Activated CD8-positive, alpha-beta memory T cell treated with anti-CD3 and anti-CD28 coated beads, Interleukin-2, amount 10 ng/mL, durations not matched to agents 7 days and 5 days (primary cell): ENCODE data around the gene TMEM38A. TPM values are rescaled to one million over a fixed set of nuclear protein-coding genes. Genes with fewer than 3 reads are reported as not detected.
"Not testable (repeated sequence)": the region's sequence is repeated elsewhere in the genome, so short reads cannot be mapped to it uniquely, and the experiment has no call there.

ENCODE experiments used
- ATAC-seq: fragments of 150-1000 bp; cut with Tn5 transposase; one replicate; pipeline ENCODE4 v1.10.0; 2021; ENCODE audit warnings: moderate library complexity
- CTCF ChIA-PET: fragments of 350-600 bp; sonication (Branson Sonifier 250); formaldehyde crosslinking; loops from one replicate; lab custom pipeline; 2021; ENCODE audit warnings: antibody characterized with exemption; lab: Charles Lee
- DNase-seq: peaks from one replicate; pipeline ENCODE4 v3.0.0-alpha.2; 2020
- H3K27ac Mint-ChIP-seq: one replicate; pipeline ENCODE4 v1.8.0; 2021; ENCODE audit warnings: mild to moderate bottlenecking, mixed read lengths
- H3K27me3 Mint-ChIP-seq: one replicate; pipeline ENCODE4 v1.8.0; 2021; ENCODE audit warnings: mixed read lengths
- H3K36me3 Mint-ChIP-seq: one replicate; pipeline ENCODE4 v1.8.0; 2021; ENCODE audit warnings: mild to moderate bottlenecking, mixed read lengths
- H3K4me1 Mint-ChIP-seq: one replicate; pipeline ENCODE4 v1.8.0; 2021; ENCODE audit warnings: mixed read lengths
- H3K4me3 Mint-ChIP-seq: one replicate; pipeline ENCODE4 v1.8.0; 2021; ENCODE audit warnings: mild to moderate bottlenecking, moderate library complexity, mixed read lengths
- H3K9me3 Mint-ChIP-seq: one replicate; pipeline ENCODE4 v1.8.0; 2022; ENCODE audit warnings: low read depth, mixed read lengths
- total RNA-seq, 2 experiments: library from RNA; stranded (reverse); gene quantifications; one replicate each; pipeline ENCODE4 v1.2.3, GENCODE V29; 2021

The TMEM38A gene
- total RNA-seq, 2 experiments from 2014 or later = 0.87 to 0.88 TPM

- CTCF ChIA-PET, H3K4me1 Mint-ChIP-seq: not testable (repeated sequence)
Measured at GRCh38 chr19:16710870-16711269, 49.9 kb downstream of the TMEM38A start.

DNA sequence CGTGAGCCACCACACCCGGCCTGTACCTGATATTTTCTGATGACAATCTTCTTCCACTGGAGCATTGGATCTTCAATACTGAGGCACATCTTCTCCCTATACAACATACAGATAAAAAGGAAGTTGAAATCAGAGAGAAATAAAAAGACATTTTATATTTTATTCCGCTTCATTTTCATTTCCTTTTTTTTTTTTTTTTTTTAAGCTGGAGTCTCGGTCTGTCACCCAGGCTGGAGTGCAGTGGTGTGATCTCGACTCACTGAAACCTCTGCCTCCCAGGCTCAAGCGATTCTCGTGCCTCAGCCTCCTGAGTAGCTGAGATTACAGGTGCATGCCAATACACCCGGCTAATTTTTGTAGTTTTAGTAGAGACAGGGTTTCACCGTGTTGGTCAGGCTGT lies 51.4 kb downstream of the TMEM38A start:
- H3K4me3 Mint-ChIP-seq, H3K4me1 Mint-ChIP-seq, DNase-seq, H3K36me3 Mint-ChIP-seq, CTCF ChIA-PET, H3K27me3 Mint-ChIP-seq, H3K9me3 Mint-ChIP-seq, ATAC-seq, H3K27ac Mint-ChIP-seq: not testable (repeated sequence)

More at GRCh38 chr19:16710870-16711269, 49.9 kb downstream of the TMEM38A start:
- not testable (repeated sequence) for H3K27me3 Mint-ChIP-seq, H3K27ac Mint-ChIP-seq, H3K9me3 Mint-ChIP-seq, ATAC-seq, H3K36me3 Mint-ChIP-seq, DNase-seq, H3K4me3 Mint-ChIP-seq

DNA sequence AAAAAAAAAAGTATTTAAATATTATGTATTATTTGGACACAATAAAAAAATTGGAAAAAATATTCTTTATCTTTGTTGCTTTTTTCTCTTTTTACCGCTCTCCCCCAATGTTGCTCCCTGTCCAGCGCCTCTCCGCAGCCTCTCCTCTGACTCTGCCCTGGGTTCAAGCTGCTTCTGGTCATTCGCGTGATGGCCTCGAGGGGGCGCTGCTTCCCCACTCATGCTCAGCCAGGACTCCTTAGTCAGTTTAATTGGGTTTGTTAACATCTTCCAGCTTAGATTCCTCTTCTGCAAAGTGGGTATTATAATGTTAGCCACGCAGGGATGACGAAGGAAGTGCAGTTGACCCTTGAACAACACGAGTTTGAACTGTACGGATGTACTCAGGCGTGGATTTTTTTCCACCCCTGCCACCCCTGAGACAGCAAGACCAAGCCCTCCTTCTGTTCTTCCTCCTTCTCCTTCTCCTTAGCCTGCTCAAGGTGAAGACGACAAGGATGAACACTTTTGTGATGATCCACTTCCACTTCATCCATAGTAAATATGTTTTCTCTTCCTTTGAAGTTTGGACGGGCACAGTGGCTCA lies 53.9 kb downstream of the TMEM38A start:
- peak; percentile 58 for ATAC-seq
- Mint-ChIP-seq H3K36me3 (no peaks in the 10 kb centered on the region), H3K4me1 (no peaks in the 10 kb centered on the region), H3K27ac (no peak overlapping the region), H3K9me3 (no peaks in the 10 kb centered on the region), H3K4me3 (no peak overlapping the region), H3K27me3 (no peaks in the 10 kb centered on the region)
- DNase-seq = peak; percentile 55
- CTCF ChIA-PET = interaction anchor here (0.6 to 1.7 kb wide), 9 partner anchors 8 to 566 kb away, joined by 3 to 8 read pairs (median 4); partner anchors contain the start of genes ANKLE1 and F2RL3

GRCh38 chr19:16715611-16716010 lies 54.7 kb downstream of the TMEM38A start:
- DNase-seq (no peak), ATAC-seq (no peak)
- CTCF ChIA-PET = interaction anchor here (0.6 to 1.7 kb wide), 3 partner anchors 12 to 571 kb away, joined by 4 to 8 read pairs (median 4); no protein-coding TSS in a partner anchor
- Mint-ChIP-seq H3K36me3 (no peaks in the 10 kb centered on the region), H3K27ac (no peak overlapping the region), H3K4me1 (no peaks in the 10 kb centered on the region), H3K9me3 (no peaks in the 10 kb centered on the region), H3K4me3 (no peak overlapping the region), H3K27me3 (no peaks in the 10 kb centered on the region)

- Mint-ChIP-seq H3K4me1 (no peaks in the 10 kb centered on the region), H3K27ac (no peak overlapping the region)
- CTCF ChIA-PET = interaction anchor here (1.5 kb wide), 1 partner anchor 49 kb away, joined by 3 read pairs; no protein-coding TSS in a partner anchor
Measured at GRCh38 chr19:16721051-16721450, 60.1 kb downstream of the TMEM38A start.

GRCh38 chr19:16722591-16722990 lies 61.7 kb downstream of the TMEM38A start:
- no peaks in the 10 kb centered on the region for H3K27me3 Mint-ChIP-seq
- H3K9me3 Mint-ChIP-seq = no peaks in the 10 kb centered on the region
- ATAC-seq = no peak
- no peak for DNase-seq
- H3K36me3 Mint-ChIP-seq = no peaks in the 10 kb centered on the region
- H3K4me1 Mint-ChIP-seq = no peaks in the 10 kb centered on the region
- no peak overlapping the region for H3K27ac Mint-ChIP-seq
- H3K4me3 Mint-ChIP-seq = no peak overlapping the region
- CTCF ChIA-PET = interaction anchor here (1.2 kb wide), 1 partner anchor 8 kb away, joined by 4 read pairs; no protein-coding TSS in a partner anchor

More at GRCh38 chr19:16721051-16721450, 60.1 kb downstream of the TMEM38A start:
- H3K9me3 Mint-ChIP-seq = no peaks in the 10 kb centered on the region
- no peaks in the 10 kb centered on the region for H3K36me3 Mint-ChIP-seq
- H3K27me3 Mint-ChIP-seq = no peaks in the 10 kb centered on the region
- ATAC-seq (no peak), DNase-seq (no peak)
- no peak overlapping the region for H3K4me3 Mint-ChIP-seq

GRCh38 chr19:16726916-16727315 lies 66.0 kb downstream of the TMEM38A start:
- H3K4me3 Mint-ChIP-seq = no peak overlapping the region
- no peak for DNase-seq

GRCh38 chr19:16735650-16736266 lies 74.8 kb downstream of the TMEM38A start:
- H3K27me3 Mint-ChIP-seq, H3K36me3 Mint-ChIP-seq, DNase-seq, ATAC-seq, H3K4me1 Mint-ChIP-seq, H3K4me3 Mint-ChIP-seq, H3K9me3 Mint-ChIP-seq, H3K27ac Mint-ChIP-seq, CTCF ChIA-PET: not testable (repeated sequence)

More at GRCh38 chr19:16726916-16727315, 66.0 kb downstream of the TMEM38A start:
- H3K9me3 Mint-ChIP-seq = no peaks in the 10 kb centered on the region
- ATAC-seq = no peak
- H3K27ac Mint-ChIP-seq = no peak overlapping the region
- no peaks in the 10 kb centered on the region for H3K4me1 Mint-ChIP-seq
- H3K27me3 Mint-ChIP-seq = no peaks in the 10 kb centered on the region
- no peaks in the 10 kb centered on the region for H3K36me3 Mint-ChIP-seq
- CTCF ChIA-PET = no interaction called here

DNA sequence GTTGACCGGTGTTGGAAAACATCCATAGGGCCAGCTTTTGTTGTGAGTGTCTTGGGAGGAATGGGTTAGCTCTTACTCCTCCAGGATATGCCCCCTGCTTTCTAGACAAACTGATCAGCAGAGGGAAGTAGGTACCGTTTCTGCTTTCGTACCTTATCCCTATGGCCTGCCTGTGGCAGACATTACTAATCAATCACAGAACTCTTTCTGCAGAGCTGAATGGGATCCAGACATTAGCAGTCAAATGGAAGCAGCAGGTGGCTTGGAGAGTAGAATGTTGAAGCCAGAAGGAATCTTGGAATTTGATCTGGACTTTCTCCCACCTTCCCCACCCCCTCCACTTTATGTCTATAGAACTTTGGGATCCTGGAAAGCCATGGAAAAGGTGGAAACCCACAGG lies 75.8 kb downstream of the TMEM38A start:
- DNase-seq = no peak
- CTCF ChIA-PET = no interaction called here
- Mint-ChIP-seq H3K4me3 (no peak overlapping the region), H3K4me1 (no peaks in the 10 kb centered on the region), H3K36me3 (no peaks in the 10 kb centered on the region), H3K9me3 (no peaks in the 10 kb centered on the region), H3K27me3 (no peaks in the 10 kb centered on the region), H3K27ac (no peak overlapping the region)
- ATAC-seq = no peak

DNA sequence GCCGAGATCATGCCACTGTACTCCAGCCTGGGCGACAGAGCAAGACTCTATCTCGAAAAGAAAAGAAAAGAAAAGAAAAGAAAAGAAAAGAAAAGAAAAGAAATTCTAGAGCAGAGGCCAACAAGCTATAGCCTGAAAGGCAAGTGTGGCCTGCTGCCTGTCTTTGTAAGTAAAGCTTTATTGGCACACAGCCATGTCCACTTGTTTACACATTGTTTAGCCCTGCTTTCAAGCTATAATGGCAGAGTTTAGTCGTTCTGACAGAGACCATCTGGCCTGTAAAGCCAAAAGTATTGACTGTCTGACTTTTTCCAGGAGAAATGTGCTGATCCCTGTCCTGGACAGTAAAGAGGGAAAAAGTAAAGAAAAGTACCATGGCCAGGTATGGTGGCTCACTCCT lies 77.0 kb downstream of the TMEM38A start:
- H3K4me3 Mint-ChIP-seq = no peak overlapping the region
- no peak for ATAC-seq
- CTCF ChIA-PET = interaction anchor here (0.9 kb wide), 1 partner anchor 34 kb away, joined by 4 read pairs; no protein-coding TSS in a partner anchor

DNA sequence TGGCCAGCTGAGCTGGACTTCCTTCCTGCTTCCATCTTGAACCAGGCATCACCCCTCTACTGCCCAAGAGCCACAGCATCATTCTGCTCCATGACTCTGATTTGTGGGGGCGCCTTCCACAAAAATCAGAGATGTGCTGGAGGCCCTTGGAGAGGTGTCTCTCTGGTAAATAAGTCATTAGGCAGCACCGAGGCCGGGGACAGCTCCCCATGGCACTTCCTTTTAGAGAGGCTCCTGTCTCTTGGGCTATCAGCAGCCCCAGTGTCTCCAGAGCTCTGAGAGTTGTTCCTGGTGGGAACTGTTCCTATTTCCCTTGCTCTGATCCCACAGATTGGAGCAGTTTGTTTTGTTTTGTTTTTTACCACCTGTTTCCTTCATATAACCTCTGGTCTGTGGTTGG lies 78.6 kb downstream of the TMEM38A start:
- H3K4me3 Mint-ChIP-seq = no peak overlapping the region
- H3K36me3 Mint-ChIP-seq = no peaks in the 10 kb centered on the region
- H3K27me3 Mint-ChIP-seq = no peaks in the 10 kb centered on the region
- no peaks in the 10 kb centered on the region for H3K4me1 Mint-ChIP-seq
- ATAC-seq (no peak), DNase-seq (no peak)
- no peak overlapping the region for H3K27ac Mint-ChIP-seq
- CTCF ChIA-PET = interaction anchor here (0.6 kb wide), 1 partner anchor 245 kb away, joined by 3 read pairs; no protein-coding TSS in a partner anchor
- no peaks in the 10 kb centered on the region for H3K9me3 Mint-ChIP-seq

More for the DNA sequence above, 77.0 kb downstream of the TMEM38A start:
- Mint-ChIP-seq H3K9me3 (no peaks in the 10 kb centered on the region), H3K4me1 (no peaks in the 10 kb centered on the region), H3K36me3 (no peaks in the 10 kb centered on the region), H3K27ac (no peak overlapping the region), H3K27me3 (no peaks in the 10 kb centered on the region)
- DNase-seq = no peak
